HG02884 (cell line): ENCODE results near the gene INSL3.
"Not testable (repeated sequence)": the region's sequence is repeated elsewhere in the genome, so short reads cannot be mapped to it uniquely, and the experiment has no call there.

Experiments used
- ATAC-seq: cut with Tn5 transposase; IDR thresholded peaks from one replicate; pipeline ENCODE4 v1.9.1; 2021; ENCODE audit warnings: mild to moderate bottlenecking, moderate library complexity; ENCODE audit not compliant: unreplicated experiment

INSL3 gene

GRCh38 chr19:17826508-17827056 is 5.3 kb upstream of the INSL3 start:
- no peak for ATAC-seq

GRCh38 chr19:17824339-17824738 is 3.0 kb upstream of the INSL3 start:
- no peak for ATAC-seq

- no peak for ATAC-seq
Observed at GRCh38 chr19:17817668-17818363, 3.5 kb downstream of the INSL3 start.

- ATAC-seq: no peak
Observed at GRCh38 chr19:17812099-17812498, 9.2 kb downstream of the INSL3 start.

- no peak for ATAC-seq
Observed at GRCh38 chr19:17811681-17812080, 9.6 kb downstream of the INSL3 start.

- ATAC-seq: no peak
Observed at GRCh38 chr19:17811103-17811502, 10.2 kb downstream of the INSL3 start.

- no peak for ATAC-seq
Observed at GRCh38 chr19:17807731-17808316, 13.5 kb downstream of the INSL3 start.

- ATAC-seq: no peak
Observed at GRCh38 chr19:17806945-17807344, 14.4 kb downstream of the INSL3 start.

- ATAC-seq: no peak
Observed at GRCh38 chr19:17805427-17805826, 15.9 kb downstream of the INSL3 start.

- ATAC-seq: no peak
Observed at GRCh38 chr19:17803264-17803896, 17.9 kb downstream of the INSL3 start.

GRCh38 chr19:17802137-17802858 is 19.0 kb downstream of the INSL3 start:
- ATAC-seq: no peak

GRCh38 chr19:17798599-17798998 is 22.7 kb downstream of the INSL3 start:
- ATAC-seq: not testable (repeated sequence)

GRCh38 chr19:17797424-17798201 is 23.7 kb downstream of the INSL3 start:
- no peak for ATAC-seq

GRCh38 chr19:17796838-17797423 is 24.4 kb downstream of the INSL3 start:
- ATAC-seq: no peak

GRCh38 chr19:17796013-17796837 is 25.1 kb downstream of the INSL3 start:
- no peak for ATAC-seq

GRCh38 chr19:17795495-17795856 is 25.8 kb downstream of the INSL3 start:
- no peak for ATAC-seq

GRCh38 chr19:17794731-17795494 is 26.4 kb downstream of the INSL3 start, which contains the start of gene B3GNT3:
TSS of gene B3GNT3 (plus strand) at chr19:17795138. CDS start at chr19:17807808, 12,670 bp downstream.
- ATAC-seq: no peak

- no peak for ATAC-seq
Observed at GRCh38 chr19:17794412-17794730, 26.9 kb downstream of the INSL3 start.
